AG09309 (cell line): ENCODE measurements around the gene PLCL2.
"Not testable (repeated sequence)": the region's sequence is repeated elsewhere in the genome, so short reads cannot be mapped to it uniquely, and the experiment has no call there.

Source experiments
- DNase-seq: peaks from one replicate; pipeline ENCODE4 v3.0.0-alpha.2; 2010; ENCODE audit warnings: low read depth
- H3K4me3 ChIP-seq: 2 replicates; pipeline ENCODE4 v1.5.1; 2011; ENCODE audit warnings: mild to moderate bottlenecking, low read depth, low read length, moderate library complexity; ENCODE audit not compliant: control insufficient read depth
- TF ChIP-seq, protein P1 (sequence below): IDR thresholded peaks from 2 replicates; pipeline ENCODE4 v1.5.1; 2011; ENCODE audit warnings: mild to moderate bottlenecking, low read depth, low read length, inconsistent platforms; ENCODE audit not compliant: insufficient read depth, control insufficient read depth; ENCODE audit errors: missing control alignments

Gene PLCL2

DNA sequence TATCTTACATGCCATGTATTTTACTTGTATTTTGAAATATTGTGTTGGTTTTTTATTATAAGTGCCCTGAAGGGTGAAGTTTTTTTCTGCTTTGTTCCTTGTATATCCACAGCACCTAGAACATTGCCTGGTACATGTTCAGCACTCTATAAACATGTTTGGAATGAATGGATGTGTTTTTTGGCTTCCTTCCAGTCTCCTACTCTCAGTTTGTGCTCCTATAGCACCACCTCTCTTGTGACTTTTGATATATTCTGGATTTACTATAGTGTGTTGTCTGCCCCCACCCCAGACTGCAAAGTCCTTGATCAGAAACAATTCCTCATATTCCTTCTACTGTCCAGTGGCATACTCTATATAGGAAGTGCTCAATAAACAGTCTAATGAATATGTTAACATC, 60.6 kb downstream of the PLCL2 start:
- TF ChIP-seq, protein P1, sequence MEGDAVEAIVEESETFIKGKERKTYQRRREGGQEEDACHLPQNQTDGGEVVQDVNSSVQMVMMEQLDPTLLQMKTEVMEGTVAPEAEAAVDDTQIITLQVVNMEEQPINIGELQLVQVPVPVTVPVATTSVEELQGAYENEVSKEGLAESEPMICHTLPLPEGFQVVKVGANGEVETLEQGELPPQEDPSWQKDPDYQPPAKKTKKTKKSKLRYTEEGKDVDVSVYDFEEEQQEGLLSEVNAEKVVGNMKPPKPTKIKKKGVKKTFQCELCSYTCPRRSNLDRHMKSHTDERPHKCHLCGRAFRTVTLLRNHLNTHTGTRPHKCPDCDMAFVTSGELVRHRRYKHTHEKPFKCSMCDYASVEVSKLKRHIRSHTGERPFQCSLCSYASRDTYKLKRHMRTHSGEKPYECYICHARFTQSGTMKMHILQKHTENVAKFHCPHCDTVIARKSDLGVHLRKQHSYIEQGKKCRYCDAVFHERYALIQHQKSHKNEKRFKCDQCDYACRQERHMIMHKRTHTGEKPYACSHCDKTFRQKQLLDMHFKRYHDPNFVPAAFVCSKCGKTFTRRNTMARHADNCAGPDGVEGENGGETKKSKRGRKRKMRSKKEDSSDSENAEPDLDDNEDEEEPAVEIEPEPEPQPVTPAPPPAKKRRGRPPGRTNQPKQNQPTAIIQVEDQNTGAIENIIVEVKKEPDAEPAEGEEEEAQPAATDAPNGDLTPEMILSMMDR, result peak; percentile 1
- no peak overlapping the region for H3K4me3 ChIP-seq
- DNase-seq, result no peak

DNA sequence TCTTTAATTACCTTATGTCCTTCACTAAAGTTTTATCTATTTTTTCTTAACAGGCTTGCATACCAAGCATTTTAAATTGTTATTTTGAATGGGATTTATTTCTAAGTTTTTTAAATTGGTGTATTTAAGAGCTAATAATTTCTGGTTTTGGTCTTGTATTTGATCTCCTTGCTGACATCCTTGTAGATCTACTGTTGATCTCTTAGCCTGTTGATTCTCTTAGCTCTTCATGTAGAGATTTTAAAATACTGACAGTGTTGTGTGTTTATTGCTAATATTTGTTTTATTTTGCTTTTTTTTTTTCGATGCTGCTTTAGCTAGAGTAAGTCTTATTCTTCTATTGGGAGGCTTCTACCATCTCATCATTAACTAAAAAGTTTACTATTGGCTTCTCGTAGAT, 65.5 kb downstream of the PLCL2 start:
- H3K4me3 ChIP-seq, result no peak overlapping the region
- no peak for DNase-seq
- TF ChIP-seq, protein P1, result no peak

DNA sequence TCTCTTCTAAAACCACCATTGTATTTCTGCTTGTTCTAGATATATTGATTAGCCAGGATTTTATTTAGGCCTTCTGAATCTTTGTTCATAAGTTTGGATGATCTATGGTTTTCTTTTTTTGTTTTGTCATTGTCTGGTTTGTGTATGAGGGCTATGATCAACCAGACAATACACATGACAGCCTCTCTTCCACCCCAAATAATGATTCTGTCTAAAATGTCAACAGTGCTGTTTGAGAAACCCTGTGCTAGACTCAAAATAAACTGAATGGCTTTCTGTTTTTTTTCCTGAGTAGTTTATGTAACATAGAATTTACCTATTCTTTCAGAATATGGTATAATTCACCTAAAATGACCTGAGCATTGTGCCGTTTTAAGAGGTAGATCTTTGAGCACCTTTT, 66.1 kb downstream of the PLCL2 start:
- TF ChIP-seq, protein P1, result no peak
- no peak for DNase-seq
- H3K4me3 ChIP-seq, result no peak overlapping the region

DNA sequence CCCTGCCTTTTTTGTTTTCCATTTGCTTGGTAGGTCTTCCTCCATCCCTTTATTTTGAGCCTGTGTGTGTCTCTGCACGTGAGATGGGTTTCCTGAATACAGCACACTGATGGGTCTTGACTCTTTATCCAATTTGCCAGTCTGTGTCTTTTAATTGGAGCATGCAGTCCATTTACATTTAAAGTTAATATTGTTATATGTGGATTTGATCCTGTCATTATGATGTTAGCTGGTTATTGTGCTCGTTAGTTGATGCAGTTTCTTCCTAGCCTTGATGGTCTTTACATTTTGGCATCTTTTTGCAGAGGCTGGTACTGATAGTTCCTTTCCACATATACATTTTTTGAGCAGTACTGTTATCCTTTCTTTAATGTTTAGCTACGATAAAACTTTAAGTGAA, 73.1 kb downstream of the PLCL2 start:
- H3K4me3 ChIP-seq, DNase-seq: not testable (repeated sequence)

DNA sequence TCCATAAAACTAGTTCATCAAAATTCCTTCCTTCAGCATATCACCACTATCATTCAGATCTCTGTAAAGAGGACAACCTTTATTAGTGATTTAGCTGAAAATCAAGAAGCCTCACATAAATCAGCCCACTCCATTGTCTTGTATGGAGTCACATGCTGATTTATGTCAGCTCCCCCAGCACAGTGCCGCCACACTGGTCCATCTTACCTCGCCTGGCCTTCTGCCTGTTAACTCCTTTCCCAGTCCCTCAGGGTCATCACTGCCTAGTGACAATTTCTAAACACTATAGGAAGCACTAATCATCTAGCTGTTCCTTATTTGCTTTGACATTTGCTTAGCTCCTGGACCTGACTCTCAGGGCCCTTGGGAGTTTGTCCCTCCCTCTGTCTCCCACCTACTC, 75.4 kb downstream of the PLCL2 start:
- no peak for DNase-seq
- TF ChIP-seq, protein P1, result no peak
- no peak overlapping the region for H3K4me3 ChIP-seq

- DNase-seq, result no peak
- no peak overlapping the region for H3K4me3 ChIP-seq
- TF ChIP-seq, protein P1, result no peak
Observed at GRCh38 chr3:16961621-16962205, 77.0 kb downstream of the PLCL2 start.

GRCh38 chr3:16975083-16975482, 90.3 kb downstream of the PLCL2 start:
- no peak overlapping the region for H3K4me3 ChIP-seq
- TF ChIP-seq, protein P1, result no peak
- no peak for DNase-seq
